HepG2 (cell line): ENCODE results near the gene RPS6KL1. TPM values are rescaled to one million over a fixed set of nuclear protein-coding genes. Genes with fewer than 3 reads are reported as not detected.

ENCODE experiments used
- FOXC1 ChIP-seq: sonication (generic); formaldehyde crosslinking; IDR thresholded peaks from 2 replicates; pipeline ENCODE4 v1.8.0; 2022; ENCODE audit warnings: mild to moderate bottlenecking, missing genetic modification reagents, borderline replicate concordance
- GTF2F1 ChIP-seq: fragments of 150-350 bp; IDR thresholded peaks from 2 replicates; pipeline ENCODE4 v1.6.1; 2014; ENCODE audit warnings: low read length
- KAT8 ChIP-seq: IDR thresholded peaks from 2 replicates; pipeline ENCODE4 v1.6.1; 2016; ENCODE audit warnings: missing genetic modification reagents, missing compliant biosample characterization
- KDM1A ChIP-seq: IDR thresholded peaks from 2 replicates; pipeline ENCODE4 v1.6.1; 2016; ENCODE audit warnings: missing compliant biosample characterization
- KDM3A ChIP-seq: IDR thresholded peaks from 2 replicates; pipeline ENCODE4 v1.6.1; 2018; ENCODE audit warnings: low read depth, missing compliant biosample characterization
- MED1 ChIP-seq: sonication (generic); formaldehyde crosslinking; IDR thresholded peaks from 2 replicates; pipeline ENCODE4 v1.4.0; 2020; ENCODE audit warnings: missing genetic modification reagents
- NCOR1 ChIP-seq: fragments of 200-600 bp; sonication (generic); IDR thresholded peaks from 2 replicates; pipeline ENCODE4 v1.7.0; 2017; ENCODE audit warnings: antibody characterized with exemption, low read length, borderline replicate concordance
- PHB2 ChIP-seq: fragments of 450-650 bp; IDR thresholded peaks from 2 replicates; pipeline ENCODE4 v1.6.1; 2018; ENCODE audit not compliant: partially characterized antibody
- RELA ChIP-seq: sonication (generic); formaldehyde crosslinking; IDR thresholded peaks from 2 replicates; pipeline ENCODE4 v1.4.0; 2020; ENCODE audit warnings: missing genetic modification reagents
- SETDB1 ChIP-seq: sonication (generic); formaldehyde crosslinking; IDR thresholded peaks from 2 replicates; pipeline ENCODE4 v1.5.1; 2020; ENCODE audit warnings: missing genetic modification reagents, mild to moderate bottlenecking, borderline replicate concordance
- WIZ ChIP-seq: sonication (generic); formaldehyde crosslinking; IDR thresholded peaks from 2 replicates; pipeline ENCODE4 v1.5.1; 2020; ENCODE audit warnings: mild to moderate bottlenecking, missing genetic modification reagents
- ZNF34 ChIP-seq: sonication (generic); formaldehyde crosslinking; IDR thresholded peaks from 2 replicates; pipeline ENCODE4 v1.4.0; 2020; ENCODE audit warnings: mild to moderate bottlenecking, missing genetic modification reagents, borderline replicate concordance
- ZNF772 ChIP-seq: sonication (generic); formaldehyde crosslinking; IDR thresholded peaks from 2 replicates; pipeline ENCODE4 v1.5.0; 2020; ENCODE audit warnings: mild to moderate bottlenecking, missing genetic modification reagents
- ZNF780A ChIP-seq: sonication (generic); formaldehyde crosslinking; IDR thresholded peaks from 2 replicates; pipeline ENCODE4 v1.8.0; 2022; ENCODE audit warnings: mild to moderate bottlenecking, missing genetic modification reagents, moderate library complexity
- polyA plus RNA-seq, 8 experiments: library from polyadenylated mRNA; depleted of rRNA in 3 of 8; stranded (reverse) in 7 of 8; unstranded in 1 of 8; fragments of >200 nt; fragmentation: Illumina TruSeq in 4 of 8; extraction: Trizol in 4 of 8; gene quantifications; 2 replicates each; pipeline versions ENCODE4 v1.2.1 to v1.2.3, GENCODE V29; 2011 to 2016; ENCODE audit warnings: low read depth in 4 of 8, missing spikeins in 1 of 8, mixed read lengths in 1 of 8; ENCODE audit not compliant: insufficient read depth in 1 of 8
- total RNA-seq, 5 experiments: library from RNA; depleted of rRNA; stranded (reverse); fragments of >200 nt; fragmentation: Illumina TruSeq; extraction: Trizol; gene quantifications; 2 replicates each; pipeline ENCODE4 v1.2.3, GENCODE V29; 2016; ENCODE audit warnings: low read depth in 1 of 5
- TF ChIP-seq, protein P1 (sequence below): sonication (generic); formaldehyde crosslinking; IDR thresholded peaks from 2 replicates; pipeline ENCODE4 v1.4.0; 2020; ENCODE audit warnings: mild to moderate bottlenecking, missing genetic modification reagents, borderline replicate concordance
- TF ChIP-seq, protein P2 (sequence below): sonication (generic); formaldehyde crosslinking; IDR thresholded peaks from 2 replicates; pipeline ENCODE4 v1.8.0; 2022; ENCODE audit warnings: mild to moderate bottlenecking, missing genetic modification reagents, moderate library complexity
- TF ChIP-seq, protein P3 (sequence below): sonication (generic); formaldehyde crosslinking; IDR thresholded peaks from 2 replicates; pipeline ENCODE4 v1.4.0; 2020; ENCODE audit warnings: missing genetic modification reagents
- TF ChIP-seq, protein P4 (sequence below): sonication (generic); formaldehyde crosslinking; IDR thresholded peaks from 2 replicates; pipeline ENCODE4 v1.4.0; 2020; ENCODE audit warnings: missing genetic modification reagents
- TF ChIP-seq, protein P5 (sequence below): sonication (generic); formaldehyde crosslinking; IDR thresholded peaks from 2 replicates; pipeline ENCODE4 v1.5.0; 2020; ENCODE audit warnings: mild to moderate bottlenecking, missing genetic modification reagents

Gene RPS6KL1
- total and polyA plus RNA-seq, 2 of the 13 experiments (the other 11 are each of a cell fraction or from before 2014, with no cell fraction given), result 6.5 to 11.5 TPM

DNA sequence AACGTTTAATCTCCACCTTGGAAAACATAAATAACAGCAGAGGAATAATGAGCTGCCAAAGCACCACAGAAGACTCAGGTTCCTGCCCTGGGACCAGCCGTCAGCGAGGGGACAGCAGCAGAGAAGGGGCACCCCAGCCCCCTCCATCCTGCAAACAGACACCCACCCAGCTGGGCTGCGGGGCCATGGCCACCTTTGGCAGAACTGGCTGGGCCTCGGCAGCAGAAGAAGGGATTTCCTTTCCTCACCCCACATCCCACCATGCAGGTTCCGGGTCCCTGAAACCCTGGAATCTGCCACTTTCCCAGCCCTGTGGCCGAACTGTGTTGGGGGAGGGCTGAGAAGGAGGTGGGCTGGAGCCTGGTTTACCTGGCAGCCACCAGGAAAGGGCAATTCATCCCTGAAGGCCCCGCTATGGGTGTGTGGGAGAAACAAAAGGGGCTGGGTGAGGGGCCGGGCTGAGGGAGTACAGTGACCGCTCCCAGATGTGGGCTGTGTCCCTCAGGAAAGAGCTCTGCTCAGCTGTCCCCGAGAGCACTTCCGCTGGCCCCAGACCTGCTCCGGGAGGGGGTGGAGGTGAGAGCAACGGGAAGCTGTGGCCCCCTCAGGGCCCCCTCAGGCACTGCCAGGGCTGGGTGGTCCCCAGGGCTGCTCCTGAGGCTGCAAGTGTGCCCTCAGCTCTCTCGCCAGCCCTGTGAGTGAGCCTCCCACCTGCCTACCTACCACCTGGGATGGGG, 28.6 kb upstream of the RPS6KL1 start (continued):
- TF ChIP-seq, protein P1, sequence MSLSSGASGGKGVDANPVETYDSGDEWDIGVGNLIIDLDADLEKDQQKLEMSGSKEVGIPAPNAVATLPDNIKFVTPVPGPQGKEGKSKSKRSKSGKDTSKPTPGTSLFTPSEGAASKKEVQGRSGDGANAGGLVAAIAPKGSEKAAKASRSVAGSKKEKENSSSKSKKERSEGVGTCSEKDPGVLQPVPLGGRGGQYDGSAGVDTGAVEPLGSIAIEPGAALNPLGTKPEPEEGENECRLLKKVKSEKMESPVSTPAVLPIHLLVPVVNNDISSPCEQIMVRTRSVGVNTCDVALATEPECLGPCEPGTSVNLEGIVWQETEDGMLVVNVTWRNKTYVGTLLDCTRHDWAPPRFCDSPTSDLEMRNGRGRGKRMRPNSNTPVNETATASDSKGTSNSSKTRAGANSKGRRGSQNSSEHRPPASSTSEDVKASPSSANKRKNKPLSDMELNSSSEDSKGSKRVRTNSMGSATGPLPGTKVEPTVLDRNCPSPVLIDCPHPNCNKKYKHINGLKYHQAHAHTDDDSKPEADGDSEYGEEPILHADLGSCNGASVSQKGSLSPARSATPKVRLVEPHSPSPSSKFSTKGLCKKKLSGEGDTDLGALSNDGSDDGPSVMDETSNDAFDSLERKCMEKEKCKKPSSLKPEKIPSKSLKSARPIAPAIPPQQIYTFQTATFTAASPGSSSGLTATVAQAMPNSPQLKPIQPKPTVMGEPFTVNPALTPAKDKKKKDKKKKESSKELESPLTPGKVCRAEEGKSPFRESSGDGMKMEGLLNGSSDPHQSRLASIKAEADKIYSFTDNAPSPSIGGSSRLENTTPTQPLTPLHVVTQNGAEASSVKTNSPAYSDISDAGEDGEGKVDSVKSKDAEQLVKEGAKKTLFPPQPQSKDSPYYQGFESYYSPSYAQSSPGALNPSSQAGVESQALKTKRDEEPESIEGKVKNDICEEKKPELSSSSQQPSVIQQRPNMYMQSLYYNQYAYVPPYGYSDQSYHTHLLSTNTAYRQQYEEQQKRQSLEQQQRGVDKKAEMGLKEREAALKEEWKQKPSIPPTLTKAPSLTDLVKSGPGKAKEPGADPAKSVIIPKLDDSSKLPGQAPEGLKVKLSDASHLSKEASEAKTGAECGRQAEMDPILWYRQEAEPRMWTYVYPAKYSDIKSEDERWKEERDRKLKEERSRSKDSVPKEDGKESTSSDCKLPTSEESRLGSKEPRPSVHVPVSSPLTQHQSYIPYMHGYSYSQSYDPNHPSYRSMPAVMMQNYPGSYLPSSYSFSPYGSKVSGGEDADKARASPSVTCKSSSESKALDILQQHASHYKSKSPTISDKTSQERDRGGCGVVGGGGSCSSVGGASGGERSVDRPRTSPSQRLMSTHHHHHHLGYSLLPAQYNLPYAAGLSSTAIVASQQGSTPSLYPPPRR (CRISPR knock-in tag), result 0 out of 2 replicates have a peak, but pooled peaks have one; percentile 45
- TF ChIP-seq WIZ (CRISPR knock-in tag), result no peak
- no peak for TF ChIP-seq ZNF780A
- TF ChIP-seq ZNF34 (CRISPR knock-in tag), result no peak
- no peak for TF ChIP-seq ZNF772 (CRISPR knock-in tag)
- TF ChIP-seq PHB2, result no peak
- TF ChIP-seq GTF2F1, result no peak
- no peak for TF ChIP-seq KAT8 (CRISPR knock-in tag)
- TF ChIP-seq, protein P2, sequence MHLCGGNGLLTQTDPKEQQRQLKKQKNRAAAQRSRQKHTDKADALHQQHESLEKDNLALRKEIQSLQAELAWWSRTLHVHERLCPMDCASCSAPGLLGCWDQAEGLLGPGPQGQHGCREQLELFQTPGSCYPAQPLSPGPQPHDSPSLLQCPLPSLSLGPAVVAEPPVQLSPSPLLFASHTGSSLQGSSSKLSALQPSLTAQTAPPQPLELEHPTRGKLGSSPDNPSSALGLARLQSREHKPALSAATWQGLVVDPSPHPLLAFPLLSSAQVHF, result no peak
- no peak for TF ChIP-seq FOXC1 (CRISPR knock-in tag)
- TF ChIP-seq, protein P3, sequence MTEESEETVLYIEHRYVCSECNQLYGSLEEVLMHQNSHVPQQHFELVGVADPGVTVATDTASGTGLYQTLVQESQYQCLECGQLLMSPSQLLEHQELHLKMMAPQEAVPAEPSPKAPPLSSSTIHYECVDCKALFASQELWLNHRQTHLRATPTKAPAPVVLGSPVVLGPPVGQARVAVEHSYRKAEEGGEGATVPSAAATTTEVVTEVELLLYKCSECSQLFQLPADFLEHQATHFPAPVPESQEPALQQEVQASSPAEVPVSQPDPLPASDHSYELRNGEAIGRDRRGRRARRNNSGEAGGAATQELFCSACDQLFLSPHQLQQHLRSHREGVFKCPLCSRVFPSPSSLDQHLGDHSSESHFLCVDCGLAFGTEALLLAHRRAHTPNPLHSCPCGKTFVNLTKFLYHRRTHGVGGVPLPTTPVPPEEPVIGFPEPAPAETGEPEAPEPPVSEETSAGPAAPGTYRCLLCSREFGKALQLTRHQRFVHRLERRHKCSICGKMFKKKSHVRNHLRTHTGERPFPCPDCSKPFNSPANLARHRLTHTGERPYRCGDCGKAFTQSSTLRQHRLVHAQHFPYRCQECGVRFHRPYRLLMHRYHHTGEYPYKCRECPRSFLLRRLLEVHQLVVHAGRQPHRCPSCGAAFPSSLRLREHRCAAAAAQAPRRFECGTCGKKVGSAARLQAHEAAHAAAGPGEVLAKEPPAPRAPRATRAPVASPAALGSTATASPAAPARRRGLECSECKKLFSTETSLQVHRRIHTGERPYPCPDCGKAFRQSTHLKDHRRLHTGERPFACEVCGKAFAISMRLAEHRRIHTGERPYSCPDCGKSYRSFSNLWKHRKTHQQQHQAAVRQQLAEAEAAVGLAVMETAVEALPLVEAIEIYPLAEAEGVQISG, result 0 out of 2 replicates have a peak, but pooled peaks have one; percentile 22
- TF ChIP-seq KDM1A, result no peak
- TF ChIP-seq, protein P4, sequence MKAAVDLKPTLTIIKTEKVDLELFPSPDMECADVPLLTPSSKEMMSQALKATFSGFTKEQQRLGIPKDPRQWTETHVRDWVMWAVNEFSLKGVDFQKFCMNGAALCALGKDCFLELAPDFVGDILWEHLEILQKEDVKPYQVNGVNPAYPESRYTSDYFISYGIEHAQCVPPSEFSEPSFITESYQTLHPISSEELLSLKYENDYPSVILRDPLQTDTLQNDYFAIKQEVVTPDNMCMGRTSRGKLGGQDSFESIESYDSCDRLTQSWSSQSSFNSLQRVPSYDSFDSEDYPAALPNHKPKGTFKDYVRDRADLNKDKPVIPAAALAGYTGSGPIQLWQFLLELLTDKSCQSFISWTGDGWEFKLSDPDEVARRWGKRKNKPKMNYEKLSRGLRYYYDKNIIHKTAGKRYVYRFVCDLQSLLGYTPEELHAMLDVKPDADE (CRISPR knock-in tag), result no peak
- TF ChIP-seq, protein P5, sequence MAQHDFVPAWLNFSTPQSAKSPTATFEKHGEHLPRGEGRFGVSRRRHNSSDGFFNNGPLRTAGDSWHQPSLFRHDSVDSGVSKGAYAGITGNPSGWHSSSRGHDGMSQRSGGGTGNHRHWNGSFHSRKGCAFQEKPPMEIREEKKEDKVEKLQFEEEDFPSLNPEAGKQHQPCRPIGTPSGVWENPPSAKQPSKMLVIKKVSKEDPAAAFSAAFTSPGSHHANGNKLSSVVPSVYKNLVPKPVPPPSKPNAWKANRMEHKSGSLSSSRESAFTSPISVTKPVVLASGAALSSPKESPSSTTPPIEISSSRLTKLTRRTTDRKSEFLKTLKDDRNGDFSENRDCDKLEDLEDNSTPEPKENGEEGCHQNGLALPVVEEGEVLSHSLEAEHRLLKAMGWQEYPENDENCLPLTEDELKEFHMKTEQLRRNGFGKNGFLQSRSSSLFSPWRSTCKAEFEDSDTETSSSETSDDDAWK (CRISPR knock-in tag), result no peak
- no peak for TF ChIP-seq KDM3A
- no peak for TF ChIP-seq RELA (CRISPR knock-in tag)
- TF ChIP-seq MED1 (CRISPR knock-in tag), result no peak; the same call in 1 of the 2 replicates
- TF ChIP-seq NCOR1, result no peak
- TF ChIP-seq SETDB1 (CRISPR knock-in tag), result no peak
